ENCODE measurements around the gene MUC4. TPM values are rescaled to one million over a fixed set of nuclear protein-coding genes. Genes with fewer than 3 reads are reported as not detected.

Gene MUC4
- total and polyA plus RNA-seq, 4 donors = not detected

DNA sequence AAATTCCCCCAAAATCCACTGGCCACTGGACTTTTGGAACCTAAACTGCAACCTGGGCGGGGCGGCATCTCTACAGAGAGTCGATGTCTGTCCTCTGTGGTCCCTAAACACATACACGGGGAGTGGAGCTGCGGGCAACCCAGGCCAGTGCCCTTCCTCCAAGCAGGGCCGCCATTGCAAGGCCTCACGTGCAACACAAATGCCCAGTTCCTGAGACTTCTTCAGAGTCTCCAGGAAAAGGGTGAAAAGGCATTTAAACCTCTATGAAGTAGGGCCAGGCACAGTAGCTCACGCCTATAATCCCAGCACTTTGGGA lies 4.9 kb downstream of the MUC4 start:
- no peak for DNase-seq (ENCODE audit: low spot score)
- no peak overlapping the region for H3K9ac ChIP-seq (ENCODE audit: low read depth in 1 of 2, low read length in 2 of 2)
- TF ChIP-seq EGR1 (IDR thresholded peaks at IDR 0.05; ENCODE audit: low read depth in 2 of 2) = no peak
- no peak for TF ChIP-seq GABPA (IDR thresholded peaks at IDR 0.05 in 1 of 2, conservative IDR thresholded peaks at IDR 0.05 in 1 of 2)
- TF ChIP-seq, protein P1, sequence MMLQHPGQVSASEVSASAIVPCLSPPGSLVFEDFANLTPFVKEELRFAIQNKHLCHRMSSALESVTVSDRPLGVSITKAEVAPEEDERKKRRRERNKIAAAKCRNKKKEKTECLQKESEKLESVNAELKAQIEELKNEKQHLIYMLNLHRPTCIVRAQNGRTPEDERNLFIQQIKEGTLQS (IDR thresholded peaks at IDR 0.05) = no peak
- TF ChIP-seq TAF1 (conservative IDR thresholded peaks at IDR 0.05) = no peak
- TF ChIP-seq, protein P2, sequence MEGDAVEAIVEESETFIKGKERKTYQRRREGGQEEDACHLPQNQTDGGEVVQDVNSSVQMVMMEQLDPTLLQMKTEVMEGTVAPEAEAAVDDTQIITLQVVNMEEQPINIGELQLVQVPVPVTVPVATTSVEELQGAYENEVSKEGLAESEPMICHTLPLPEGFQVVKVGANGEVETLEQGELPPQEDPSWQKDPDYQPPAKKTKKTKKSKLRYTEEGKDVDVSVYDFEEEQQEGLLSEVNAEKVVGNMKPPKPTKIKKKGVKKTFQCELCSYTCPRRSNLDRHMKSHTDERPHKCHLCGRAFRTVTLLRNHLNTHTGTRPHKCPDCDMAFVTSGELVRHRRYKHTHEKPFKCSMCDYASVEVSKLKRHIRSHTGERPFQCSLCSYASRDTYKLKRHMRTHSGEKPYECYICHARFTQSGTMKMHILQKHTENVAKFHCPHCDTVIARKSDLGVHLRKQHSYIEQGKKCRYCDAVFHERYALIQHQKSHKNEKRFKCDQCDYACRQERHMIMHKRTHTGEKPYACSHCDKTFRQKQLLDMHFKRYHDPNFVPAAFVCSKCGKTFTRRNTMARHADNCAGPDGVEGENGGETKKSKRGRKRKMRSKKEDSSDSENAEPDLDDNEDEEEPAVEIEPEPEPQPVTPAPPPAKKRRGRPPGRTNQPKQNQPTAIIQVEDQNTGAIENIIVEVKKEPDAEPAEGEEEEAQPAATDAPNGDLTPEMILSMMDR (IDR thresholded peaks at IDR 0.05; ENCODE audit: low read depth, low read length, missing input control) = no peak
- TF ChIP-seq, protein P3, sequence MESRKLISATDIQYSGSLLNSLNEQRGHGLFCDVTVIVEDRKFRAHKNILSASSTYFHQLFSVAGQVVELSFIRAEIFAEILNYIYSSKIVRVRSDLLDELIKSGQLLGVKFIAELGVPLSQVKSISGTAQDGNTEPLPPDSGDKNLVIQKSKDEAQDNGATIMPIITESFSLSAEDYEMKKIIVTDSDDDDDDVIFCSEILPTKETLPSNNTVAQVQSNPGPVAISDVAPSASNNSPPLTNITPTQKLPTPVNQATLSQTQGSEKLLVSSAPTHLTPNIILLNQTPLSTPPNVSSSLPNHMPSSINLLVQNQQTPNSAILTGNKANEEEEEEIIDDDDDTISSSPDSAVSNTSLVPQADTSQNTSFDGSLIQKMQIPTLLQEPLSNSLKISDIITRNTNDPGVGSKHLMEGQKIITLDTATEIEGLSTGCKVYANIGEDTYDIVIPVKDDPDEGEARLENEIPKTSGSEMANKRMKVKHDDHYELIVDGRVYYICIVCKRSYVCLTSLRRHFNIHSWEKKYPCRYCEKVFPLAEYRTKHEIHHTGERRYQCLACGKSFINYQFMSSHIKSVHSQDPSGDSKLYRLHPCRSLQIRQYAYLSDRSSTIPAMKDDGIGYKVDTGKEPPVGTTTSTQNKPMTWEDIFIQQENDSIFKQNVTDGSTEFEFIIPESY (IDR thresholded peaks at IDR 0.05) = no peak
- TF ChIP-seq RXRA (IDR thresholded peaks at IDR 0.05) = no peak
- no peak for TF ChIP-seq JUND (IDR thresholded peaks at IDR 0.05)
- TF ChIP-seq, protein P4, sequence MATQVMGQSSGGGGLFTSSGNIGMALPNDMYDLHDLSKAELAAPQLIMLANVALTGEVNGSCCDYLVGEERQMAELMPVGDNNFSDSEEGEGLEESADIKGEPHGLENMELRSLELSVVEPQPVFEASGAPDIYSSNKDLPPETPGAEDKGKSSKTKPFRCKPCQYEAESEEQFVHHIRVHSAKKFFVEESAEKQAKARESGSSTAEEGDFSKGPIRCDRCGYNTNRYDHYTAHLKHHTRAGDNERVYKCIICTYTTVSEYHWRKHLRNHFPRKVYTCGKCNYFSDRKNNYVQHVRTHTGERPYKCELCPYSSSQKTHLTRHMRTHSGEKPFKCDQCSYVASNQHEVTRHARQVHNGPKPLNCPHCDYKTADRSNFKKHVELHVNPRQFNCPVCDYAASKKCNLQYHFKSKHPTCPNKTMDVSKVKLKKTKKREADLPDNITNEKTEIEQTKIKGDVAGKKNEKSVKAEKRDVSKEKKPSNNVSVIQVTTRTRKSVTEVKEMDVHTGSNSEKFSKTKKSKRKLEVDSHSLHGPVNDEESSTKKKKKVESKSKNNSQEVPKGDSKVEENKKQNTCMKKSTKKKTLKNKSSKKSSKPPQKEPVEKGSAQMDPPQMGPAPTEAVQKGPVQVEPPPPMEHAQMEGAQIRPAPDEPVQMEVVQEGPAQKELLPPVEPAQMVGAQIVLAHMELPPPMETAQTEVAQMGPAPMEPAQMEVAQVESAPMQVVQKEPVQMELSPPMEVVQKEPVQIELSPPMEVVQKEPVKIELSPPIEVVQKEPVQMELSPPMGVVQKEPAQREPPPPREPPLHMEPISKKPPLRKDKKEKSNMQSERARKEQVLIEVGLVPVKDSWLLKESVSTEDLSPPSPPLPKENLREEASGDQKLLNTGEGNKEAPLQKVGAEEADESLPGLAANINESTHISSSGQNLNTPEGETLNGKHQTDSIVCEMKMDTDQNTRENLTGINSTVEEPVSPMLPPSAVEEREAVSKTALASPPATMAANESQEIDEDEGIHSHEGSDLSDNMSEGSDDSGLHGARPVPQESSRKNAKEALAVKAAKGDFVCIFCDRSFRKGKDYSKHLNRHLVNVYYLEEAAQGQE (IDR thresholded peaks at IDR 0.05) = no peak
- no peak for TF ChIP-seq NR2F2 (IDR thresholded peaks at IDR 0.05)
- no peak for TF ChIP-seq FOXA1 (IDR thresholded peaks at IDR 0.05)
- TF ChIP-seq RAD21 (IDR thresholded peaks at IDR 0.05) = no peak
- H3K27ac ChIP-seq (ENCODE audit: low read depth in 1 of 2, low read length in 2 of 2) = no peak overlapping the region
- WGBS = 92% methylated on average over 8 of the region's 8 CpGs
- H3K27me3 ChIP-seq (ENCODE audit: control insufficient read depth in 4 of 4, insufficient read depth in 4 of 4, low read length in 3 of 4) = peaks cover 0 to 9% (median 6%) of the 10 kb centered on the region in 4 donors
- no peaks in the 10 kb centered on the region for H3K9me3 ChIP-seq (ENCODE audit: control insufficient read depth in 4 of 4, low read length in 3 of 4)
- no peaks in the 10 kb centered on the region for H3K4me1 ChIP-seq (ENCODE audit: control insufficient read depth in 4 of 4, insufficient read depth in 4 of 4, low read length in 3 of 4)
- H3K36me3 ChIP-seq (ENCODE audit: control insufficient read depth in 4 of 4, insufficient read depth in 3 of 4, low read depth in 1 of 4, low read length in 3 of 4) = no peaks in the 10 kb centered on the region
- no peak overlapping the region for H3K4me3 ChIP-seq (ENCODE audit: low read depth in 1 of 3, low read length in 3 of 3)

DNA sequence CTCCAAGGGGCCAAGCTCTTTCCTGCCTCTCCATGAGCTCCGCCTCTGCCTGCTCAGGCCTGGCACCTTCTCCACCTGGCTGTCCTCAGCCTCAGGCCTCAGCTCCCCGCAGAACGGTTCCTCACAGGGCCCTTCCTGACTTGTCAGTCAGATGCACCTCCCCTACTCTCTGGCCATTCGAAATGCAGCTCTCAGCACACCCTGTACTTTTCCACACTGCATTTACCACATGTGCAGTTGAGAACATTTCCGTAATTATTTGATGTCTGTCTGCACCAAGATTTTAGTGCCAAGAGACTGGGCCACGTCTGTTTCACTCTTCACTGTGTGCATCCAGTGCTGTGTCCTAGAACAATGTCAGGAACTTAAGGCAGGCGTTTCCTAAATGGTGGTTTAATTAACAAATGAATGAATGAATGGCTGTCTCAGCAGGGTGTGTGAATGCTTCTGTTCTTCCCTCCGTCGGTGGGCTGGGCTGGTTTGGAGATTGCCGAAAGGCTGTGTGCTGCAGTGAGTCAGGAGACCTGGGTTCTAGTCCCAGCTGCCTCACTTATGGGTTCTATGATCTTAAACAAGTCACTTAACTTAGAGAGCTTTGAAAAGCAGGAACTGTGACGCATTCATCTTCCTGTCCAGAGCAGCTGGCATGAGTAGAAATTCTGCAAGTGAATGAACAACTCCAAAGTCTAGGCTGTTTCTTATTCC lies 5.4 kb downstream of the MUC4 start:
- H3K9me3 ChIP-seq (ENCODE audit: control insufficient read depth in 4 of 4, low read length in 3 of 4) = no peaks in the 10 kb centered on the region
- no peak overlapping the region for H3K27ac ChIP-seq (ENCODE audit: low read depth in 1 of 2, low read length in 2 of 2)
- no peaks in the 10 kb centered on the region for H3K4me1 ChIP-seq (ENCODE audit: control insufficient read depth in 4 of 4, insufficient read depth in 4 of 4, low read length in 3 of 4)
- H3K36me3 ChIP-seq (ENCODE audit: control insufficient read depth in 4 of 4, insufficient read depth in 3 of 4, low read depth in 1 of 4, low read length in 3 of 4) = no peaks in the 10 kb centered on the region
- H3K9ac ChIP-seq (ENCODE audit: low read depth in 1 of 2, low read length in 2 of 2) = no peak overlapping the region
- peaks cover 0 to 9% (median 5%) of the 10 kb centered on the region in 4 donors for H3K27me3 ChIP-seq (ENCODE audit: control insufficient read depth in 4 of 4, insufficient read depth in 4 of 4, low read length in 3 of 4)
- WGBS = 59% methylated on average over 11 of the region's 11 CpGs
- H3K4me3 ChIP-seq (ENCODE audit: low read depth in 1 of 3, low read length in 3 of 3) = no peak overlapping the region
- DNase-seq (ENCODE audit: low spot score) = no peak
- TF ChIP-seq NR2F2 (IDR thresholded peaks at IDR 0.05) (no peak), YY1 (IDR thresholded peaks at IDR 0.05) (no peak), HNF4A (conservative IDR thresholded peaks at IDR 0.05) (no peak), RXRA (IDR thresholded peaks at IDR 0.05) (no peak), GABPA (IDR thresholded peaks at IDR 0.05 in 1 of 2, conservative IDR thresholded peaks at IDR 0.05 in 1 of 2) (no peak), RAD21 (IDR thresholded peaks at IDR 0.05) (no peak)
- TF ChIP-seq, protein P4 (IDR thresholded peaks at IDR 0.05) = no peak
- TF ChIP-seq, protein P2 (IDR thresholded peaks at IDR 0.05; ENCODE audit: low read depth, low read length, missing input control) = no peak
- TF ChIP-seq, protein P5, sequence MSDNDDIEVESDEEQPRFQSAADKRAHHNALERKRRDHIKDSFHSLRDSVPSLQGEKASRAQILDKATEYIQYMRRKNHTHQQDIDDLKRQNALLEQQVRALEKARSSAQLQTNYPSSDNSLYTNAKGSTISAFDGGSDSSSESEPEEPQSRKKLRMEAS (IDR thresholded peaks at IDR 0.05) = no peak

Data from liver (tissue), 9 donors.